ENCODE measurements around the gene TMEM132D.

DNA sequence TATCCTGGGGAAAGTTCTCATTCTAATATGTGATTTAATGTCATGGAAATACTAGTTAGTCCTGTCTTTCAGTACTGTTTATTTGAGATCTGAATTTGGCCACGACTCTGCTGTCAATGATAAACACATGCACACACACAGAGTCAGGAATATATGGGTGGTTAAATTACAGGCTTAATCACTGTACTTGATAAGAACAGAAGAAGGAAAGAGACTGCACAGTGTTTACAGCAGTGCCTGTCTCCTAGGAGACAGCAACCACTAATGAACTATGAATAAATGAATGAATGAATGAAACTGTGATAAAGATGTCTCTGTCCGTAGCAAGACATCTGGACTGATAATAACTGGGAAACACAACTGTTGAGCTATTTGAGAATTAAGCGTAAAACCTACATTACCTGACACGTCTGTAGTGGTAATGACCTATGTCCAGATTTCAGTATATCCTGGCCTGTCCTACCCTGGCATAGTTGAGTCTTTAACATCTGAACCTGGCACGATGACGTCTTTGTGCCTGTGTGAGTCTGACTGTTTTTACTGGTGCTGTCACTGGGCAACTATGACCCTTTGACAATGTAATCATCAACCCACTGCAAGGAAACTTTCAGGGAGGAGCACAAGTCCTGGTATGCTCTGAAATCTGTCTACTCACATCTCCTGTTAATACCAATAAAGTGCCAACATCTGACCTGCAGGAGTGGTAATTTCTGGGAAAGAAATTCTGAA is 524.6 kb downstream of the TMEM132D start:
- TF ChIP-seq YY1 (IDR thresholded peaks at IDR 0.05) (no peak), CTCF (IDR thresholded peaks at IDR 0.05; ENCODE audit: low read depth, low read length, missing input control) (no peak), RAD21 (IDR thresholded peaks at IDR 0.05) (no peak), TAF1 (conservative IDR thresholded peaks at IDR 0.05) (no peak), NR2F2 (IDR thresholded peaks at IDR 0.05) (no peak), FOXA1 (IDR thresholded peaks at IDR 0.05) (no peak), HNF4G (IDR thresholded peaks at IDR 0.05) (no peak), SP1 (IDR thresholded peaks at IDR 0.05) (no peak)
- TF ChIP-seq, protein P1, sequence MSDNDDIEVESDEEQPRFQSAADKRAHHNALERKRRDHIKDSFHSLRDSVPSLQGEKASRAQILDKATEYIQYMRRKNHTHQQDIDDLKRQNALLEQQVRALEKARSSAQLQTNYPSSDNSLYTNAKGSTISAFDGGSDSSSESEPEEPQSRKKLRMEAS (IDR thresholded peaks at IDR 0.05) = no peak
- TF ChIP-seq, protein P2, sequence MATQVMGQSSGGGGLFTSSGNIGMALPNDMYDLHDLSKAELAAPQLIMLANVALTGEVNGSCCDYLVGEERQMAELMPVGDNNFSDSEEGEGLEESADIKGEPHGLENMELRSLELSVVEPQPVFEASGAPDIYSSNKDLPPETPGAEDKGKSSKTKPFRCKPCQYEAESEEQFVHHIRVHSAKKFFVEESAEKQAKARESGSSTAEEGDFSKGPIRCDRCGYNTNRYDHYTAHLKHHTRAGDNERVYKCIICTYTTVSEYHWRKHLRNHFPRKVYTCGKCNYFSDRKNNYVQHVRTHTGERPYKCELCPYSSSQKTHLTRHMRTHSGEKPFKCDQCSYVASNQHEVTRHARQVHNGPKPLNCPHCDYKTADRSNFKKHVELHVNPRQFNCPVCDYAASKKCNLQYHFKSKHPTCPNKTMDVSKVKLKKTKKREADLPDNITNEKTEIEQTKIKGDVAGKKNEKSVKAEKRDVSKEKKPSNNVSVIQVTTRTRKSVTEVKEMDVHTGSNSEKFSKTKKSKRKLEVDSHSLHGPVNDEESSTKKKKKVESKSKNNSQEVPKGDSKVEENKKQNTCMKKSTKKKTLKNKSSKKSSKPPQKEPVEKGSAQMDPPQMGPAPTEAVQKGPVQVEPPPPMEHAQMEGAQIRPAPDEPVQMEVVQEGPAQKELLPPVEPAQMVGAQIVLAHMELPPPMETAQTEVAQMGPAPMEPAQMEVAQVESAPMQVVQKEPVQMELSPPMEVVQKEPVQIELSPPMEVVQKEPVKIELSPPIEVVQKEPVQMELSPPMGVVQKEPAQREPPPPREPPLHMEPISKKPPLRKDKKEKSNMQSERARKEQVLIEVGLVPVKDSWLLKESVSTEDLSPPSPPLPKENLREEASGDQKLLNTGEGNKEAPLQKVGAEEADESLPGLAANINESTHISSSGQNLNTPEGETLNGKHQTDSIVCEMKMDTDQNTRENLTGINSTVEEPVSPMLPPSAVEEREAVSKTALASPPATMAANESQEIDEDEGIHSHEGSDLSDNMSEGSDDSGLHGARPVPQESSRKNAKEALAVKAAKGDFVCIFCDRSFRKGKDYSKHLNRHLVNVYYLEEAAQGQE (IDR thresholded peaks at IDR 0.05) = no peak

All from liver (tissue), 3 donors.